Lower lobe of right lung (tissue), 2 donors: ENCODE measurements around the gene TMEM235. TPM values are rescaled to one million over a fixed set of nuclear protein-coding genes. Genes with fewer than 3 reads are reported as not detected.

Experiments used
- ATAC-seq, 2 donors: fragments of 200-7000 bp; cut with Tn5 transposase; one replicate each; pipeline ENCODE4 v1.9.1; 2020 to 2022; ENCODE audit warnings: mild to moderate bottlenecking in 2 of 2, moderate library complexity in 2 of 2
- DNase-seq: peaks from one replicate; pipeline ENCODE4 v3.0.0-alpha.2; 2020
- H3K27ac ChIP-seq: fragments of 200-600 bp; one replicate; pipeline ENCODE4 v1.8.0; 2022
- H3K27me3 ChIP-seq: fragments of 200-600 bp; one replicate; pipeline ENCODE4 v1.8.0; 2022; ENCODE audit warnings: low read depth
- H3K36me3 ChIP-seq: fragments of 200-600 bp; one replicate; pipeline ENCODE4 v1.8.0; 2022; ENCODE audit warnings: mild to moderate bottlenecking
- H3K4me1 ChIP-seq: fragments of 200-600 bp; one replicate; pipeline ENCODE4 v1.8.0; 2022
- H3K4me3 ChIP-seq: fragments of 200-600 bp; one replicate; pipeline ENCODE4 v1.8.0; 2022; ENCODE audit warnings: mild to moderate bottlenecking
- H3K9me3 ChIP-seq: fragments of 200-600 bp; one replicate; pipeline ENCODE4 v1.8.0; 2022
- intact Hi-C: fragments of 100-400 bp; cut with DNase I; formaldehyde crosslinking; loops from one replicate; pipeline ENCODE4 v1.11.0; 2022
- total RNA-seq: library from RNA; stranded (reverse); fragmentation: NEBNext Ultra II Directional; extraction: Animal tissue kit (Norgen Biotek cat#: 25700); gene quantifications from one replicate; pipeline ENCODE4 v1.2.1, GENCODE V29; 2021
- TF ChIP-seq, protein P1 (sequence below): fragments of 200-600 bp; IDR thresholded peaks from one replicate; pipeline ENCODE4 v1.8.0; 2022; ENCODE audit warnings: antibody characterized with exemption, mild to moderate bottlenecking
- donor health status: DM: no; HTN: yes; CAD: no; lungs with severe emphysema.

The TMEM235 gene
- total RNA-seq, 1 donor from 2014 or later, result not detected

GRCh38 chr17:78289004-78289403, 57.6 kb downstream of the TMEM235 start:
- no peak for DNase-seq
- TF ChIP-seq, protein P1, sequence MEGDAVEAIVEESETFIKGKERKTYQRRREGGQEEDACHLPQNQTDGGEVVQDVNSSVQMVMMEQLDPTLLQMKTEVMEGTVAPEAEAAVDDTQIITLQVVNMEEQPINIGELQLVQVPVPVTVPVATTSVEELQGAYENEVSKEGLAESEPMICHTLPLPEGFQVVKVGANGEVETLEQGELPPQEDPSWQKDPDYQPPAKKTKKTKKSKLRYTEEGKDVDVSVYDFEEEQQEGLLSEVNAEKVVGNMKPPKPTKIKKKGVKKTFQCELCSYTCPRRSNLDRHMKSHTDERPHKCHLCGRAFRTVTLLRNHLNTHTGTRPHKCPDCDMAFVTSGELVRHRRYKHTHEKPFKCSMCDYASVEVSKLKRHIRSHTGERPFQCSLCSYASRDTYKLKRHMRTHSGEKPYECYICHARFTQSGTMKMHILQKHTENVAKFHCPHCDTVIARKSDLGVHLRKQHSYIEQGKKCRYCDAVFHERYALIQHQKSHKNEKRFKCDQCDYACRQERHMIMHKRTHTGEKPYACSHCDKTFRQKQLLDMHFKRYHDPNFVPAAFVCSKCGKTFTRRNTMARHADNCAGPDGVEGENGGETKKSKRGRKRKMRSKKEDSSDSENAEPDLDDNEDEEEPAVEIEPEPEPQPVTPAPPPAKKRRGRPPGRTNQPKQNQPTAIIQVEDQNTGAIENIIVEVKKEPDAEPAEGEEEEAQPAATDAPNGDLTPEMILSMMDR, result no peak
- Histone ChIP-seq H3K27ac (no peak overlapping the region), H3K27me3 (no peaks in the 10 kb centered on the region), H3K36me3 (no peaks in the 10 kb centered on the region), H3K9me3 (no peaks in the 10 kb centered on the region), H3K4me3 (no peak overlapping the region), H3K4me1 (no peaks in the 10 kb centered on the region)
- intact Hi-C loops, result no loop called here
- ATAC-seq, result no peak

DNA sequence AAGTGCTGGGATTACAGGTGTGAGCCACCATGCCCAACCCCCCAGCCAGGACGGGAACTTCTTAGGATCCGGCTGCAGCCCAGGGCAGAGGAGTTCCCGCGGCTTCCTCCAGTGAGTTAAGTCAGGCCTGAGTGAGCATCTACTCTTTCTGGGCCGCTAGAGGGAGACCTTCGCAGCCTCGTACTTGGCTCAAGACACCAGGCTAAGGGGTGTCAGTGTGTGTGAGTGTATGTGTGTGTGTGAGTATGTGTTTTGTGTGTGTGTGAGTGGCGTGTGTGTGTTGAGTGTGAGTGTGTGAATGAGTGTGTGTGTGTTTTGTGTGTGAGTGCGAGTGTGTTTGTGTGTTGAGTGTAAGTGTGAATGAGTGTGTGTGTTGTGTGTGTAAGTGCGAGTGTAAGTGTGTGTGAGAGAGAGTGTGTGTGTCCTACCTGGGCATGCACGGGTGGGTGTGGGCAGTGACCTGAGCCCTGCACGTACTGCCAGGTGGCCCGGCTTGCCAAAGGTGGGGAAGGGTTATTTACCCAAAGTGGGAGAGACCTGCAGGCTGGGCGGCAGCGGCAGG, 58.5 kb downstream of the TMEM235 start:
- no peaks in the 10 kb centered on the region for H3K9me3 ChIP-seq
- TF ChIP-seq, protein P1, result peak; percentile 75
- no peaks in the 10 kb centered on the region for H3K27me3 ChIP-seq
- H3K4me1 ChIP-seq, result no peaks in the 10 kb centered on the region
- H3K36me3 ChIP-seq, result no peaks in the 10 kb centered on the region
- DNase-seq (peak; percentile 86), ATAC-seq (peak; percentile 94 to 95)
- intact Hi-C loops, result no loop called here
- no peak overlapping the region for H3K27ac ChIP-seq
- no peak overlapping the region for H3K4me3 ChIP-seq

Other genes starting within 250 kb of the TMEM235 start
- 173 TPM for gene TMC6, start 102.9 kb upstream of the TMEM235 start, total RNA-seq
- 33.8 TPM for gene TMC8, start 100.9 kb upstream of the TMEM235 start, total RNA-seq
- gene C17orf99, start 85.2 kb upstream of the TMEM235 start, total RNA-seq, result not detected
- 217 TPM for gene SYNGR2, start 63.0 kb upstream of the TMEM235 start, total RNA-seq
- gene TK1, start 44.6 kb upstream of the TMEM235 start, total RNA-seq, result 6.6 TPM
- 38.6 TPM for gene AFMID, start 44.3 kb upstream of the TMEM235 start, total RNA-seq
- 1.8 TPM for gene BIRC5, start 17.4 kb upstream of the TMEM235 start, total RNA-seq
- 69.5 TPM for gene SOCS3, start 128.4 kb downstream of the TMEM235 start, total RNA-seq
- gene PGS1, start 147.0 kb downstream of the TMEM235 start, total RNA-seq, result 90.9 TPM